NOMO-1 (cell line): ENCODE results near the gene TREM1.
A peak's percentile ranks its signal among the peaks of the same experiment; 100 is the strongest.
"Not testable (repeated sequence)": the region's sequence is repeated elsewhere in the genome, so short reads cannot be mapped to it uniquely, and the experiment has no call there.

ENCODE experiments used
- DNase-seq, 2 experiments: peaks; one replicate each; lab custom pipeline; 2025; ENCODE audit not compliant: unreplicated experiment in 2 of 2; lab: John Stamatoyannopoulos, UW

Gene TREM1

DNA sequence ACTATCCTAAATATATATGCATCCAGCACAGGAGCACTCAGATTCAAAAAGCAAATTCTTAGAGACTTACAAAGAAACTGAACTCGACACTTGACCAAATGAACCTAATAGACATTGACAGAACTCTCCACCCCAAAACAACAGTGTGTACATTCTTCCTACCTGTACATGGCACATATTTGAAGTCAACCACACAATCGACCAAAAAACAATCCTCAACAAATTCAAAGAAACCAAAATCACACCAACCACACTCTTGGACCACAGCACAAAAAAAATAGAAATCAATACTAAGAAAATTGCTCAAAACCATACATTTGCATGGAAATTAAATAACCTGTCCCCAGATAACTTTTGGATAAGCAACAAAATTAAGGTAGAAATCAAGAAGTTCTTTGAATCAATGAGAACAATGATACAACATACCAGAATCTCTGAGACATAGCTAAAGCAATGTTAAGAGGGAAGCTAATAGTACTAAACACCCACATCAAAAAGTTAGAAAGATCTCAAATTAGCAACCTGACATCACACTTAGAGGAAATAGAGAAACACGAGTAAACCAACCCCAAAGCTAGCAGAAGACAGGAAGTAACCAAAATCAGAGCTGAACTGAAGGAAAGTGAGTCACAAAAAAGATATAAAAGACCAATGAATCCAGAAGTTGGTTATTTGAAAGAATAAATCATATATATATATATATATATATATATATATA is 12.5 kb upstream of the TREM1 start:
- peak; percentile 21 to 62 for DNase-seq

DNA sequence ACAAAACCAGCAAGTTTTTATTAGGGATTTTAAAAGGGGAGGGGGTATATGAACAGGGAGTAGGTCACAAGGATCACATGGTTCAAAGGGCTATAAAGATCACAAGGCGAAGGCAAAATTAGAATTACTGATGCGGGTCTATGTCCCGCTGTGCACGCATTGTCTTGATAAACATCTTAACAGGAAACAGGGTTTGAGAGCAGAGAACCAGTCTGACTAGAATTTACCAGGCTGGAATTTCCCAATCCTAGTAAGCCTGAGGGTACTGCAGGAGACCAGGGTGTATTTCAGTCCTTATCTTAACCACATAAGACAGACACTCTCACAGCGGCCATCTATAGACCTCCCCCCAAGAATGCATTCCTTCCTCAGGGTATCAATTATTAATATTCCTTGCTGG is 10.8 kb upstream of the TREM1 start:
- DNase-seq, result not testable (repeated sequence)

DNA sequence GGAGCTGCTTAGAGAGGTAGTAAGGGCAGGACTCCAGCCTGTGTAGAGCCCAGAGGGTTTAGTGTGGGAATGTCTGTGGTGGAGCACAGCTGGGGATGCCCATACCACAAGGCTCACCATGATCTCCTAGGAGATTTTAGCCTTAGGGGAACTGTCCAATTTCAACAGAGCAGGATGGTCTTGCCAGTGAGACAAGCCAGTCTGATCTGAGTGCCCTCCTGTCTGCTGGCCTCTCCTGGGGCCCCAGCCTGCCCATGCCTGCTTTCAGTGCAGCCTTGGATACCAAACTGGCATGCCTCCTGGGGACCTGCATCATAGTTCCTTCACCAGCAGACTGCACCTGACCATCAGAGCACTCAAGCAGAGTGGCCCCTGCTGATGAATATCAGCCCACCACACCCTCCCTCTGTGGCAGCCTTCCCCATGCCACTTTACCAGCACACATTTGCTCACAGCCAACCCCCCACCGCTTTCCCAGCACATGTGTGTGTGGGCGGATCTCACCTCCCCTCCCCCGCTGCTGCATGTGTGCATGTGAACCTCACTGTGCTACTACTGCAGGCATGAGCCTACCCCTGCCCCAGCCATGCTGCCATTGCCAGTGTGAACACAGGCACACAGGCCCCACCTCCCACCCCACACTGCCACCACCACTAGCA is 7.9 kb upstream of the TREM1 start:
- no peak for DNase-seq

DNA sequence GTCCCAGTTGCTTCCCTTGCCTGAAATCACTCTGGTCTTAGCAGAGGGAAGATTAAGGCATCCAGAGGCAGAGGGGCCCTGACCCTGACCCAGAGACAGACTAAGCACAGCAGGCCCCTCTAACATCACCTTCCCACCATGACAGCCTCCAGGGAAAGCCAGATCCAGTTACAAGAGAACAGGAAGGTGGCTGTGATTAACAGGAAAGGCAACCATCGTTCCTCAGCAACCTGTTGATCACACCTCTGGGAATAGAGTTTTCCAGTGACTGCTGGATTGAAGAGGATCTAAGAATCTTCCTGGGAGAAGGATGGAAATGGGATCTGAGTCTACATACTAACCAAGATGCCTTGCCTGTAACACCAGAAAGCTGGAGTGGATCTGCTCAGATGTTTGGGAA is 5.2 kb upstream of the TREM1 start:
- no peak for DNase-seq

DNA sequence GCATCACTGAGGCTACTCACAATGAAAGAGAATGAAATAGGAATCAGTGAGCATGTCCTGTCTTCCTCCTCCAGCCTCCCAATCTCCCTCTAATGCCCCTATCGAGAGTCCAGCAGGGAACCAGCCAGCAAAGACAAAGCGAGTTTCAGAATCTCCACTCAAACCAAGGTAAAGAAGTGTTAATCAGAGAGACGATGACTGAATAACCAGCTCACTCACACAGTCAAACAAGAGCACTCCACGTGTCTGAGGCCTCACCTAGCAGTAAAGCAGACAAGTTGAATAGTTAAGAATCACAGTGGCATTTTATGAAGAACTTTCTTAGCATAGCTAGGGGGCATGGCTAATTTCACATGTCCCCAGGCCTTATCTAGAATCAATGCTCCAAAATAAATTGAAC is 3.3 kb upstream of the TREM1 start:
- DNase-seq, result no peak

DNA sequence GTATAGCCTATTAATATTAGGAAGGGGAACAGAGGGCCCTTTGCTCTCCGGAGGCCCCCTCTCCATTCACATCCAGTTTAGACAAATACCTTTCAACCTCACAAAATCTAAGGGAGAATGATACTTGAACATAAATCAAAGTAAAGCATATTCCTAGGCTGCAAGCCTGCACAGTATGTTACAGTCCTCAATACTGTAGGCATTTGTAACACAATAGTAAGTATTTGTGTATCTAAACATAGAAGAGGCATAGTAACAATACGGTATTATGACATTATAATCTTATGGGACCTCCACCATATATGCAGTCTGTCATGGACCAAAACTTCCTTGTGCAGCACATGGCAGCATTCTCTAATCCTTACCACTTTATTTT is 2.3 kb upstream of the TREM1 start:
- no peak for DNase-seq

DNA sequence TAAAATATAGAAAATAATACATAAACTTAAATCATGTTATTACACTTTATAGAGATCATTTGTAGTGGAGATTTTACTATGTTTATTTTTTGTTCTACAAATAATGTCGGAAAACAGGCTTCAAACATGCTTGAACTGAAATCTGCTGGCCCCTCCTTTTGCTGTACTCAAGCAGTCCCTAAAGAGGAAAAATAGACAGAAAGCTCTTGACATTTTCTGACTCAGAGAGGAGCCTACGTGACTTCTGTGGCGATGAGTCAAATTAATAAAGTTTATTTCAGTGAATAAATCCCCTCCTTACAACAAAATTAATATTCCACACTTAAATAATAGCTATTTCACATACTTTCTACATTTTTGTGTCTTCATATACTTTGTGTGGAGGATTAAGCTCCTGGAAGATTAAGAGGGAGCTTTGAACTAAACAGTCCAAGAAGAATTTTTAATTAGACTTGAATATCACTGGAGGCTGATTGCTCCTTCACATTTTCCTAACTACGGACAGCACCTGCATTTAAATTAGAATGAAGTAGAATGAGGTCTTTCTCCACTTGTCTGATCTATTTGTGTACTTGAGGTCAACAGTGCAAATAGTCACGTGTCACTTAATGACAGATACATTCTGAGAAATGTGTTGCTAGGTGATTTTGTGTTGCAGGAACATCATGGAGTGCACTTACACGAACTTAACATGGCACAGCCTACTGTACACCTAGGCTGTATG is 1.7 kb upstream of the TREM1 start:
- no peak for DNase-seq

DNA sequence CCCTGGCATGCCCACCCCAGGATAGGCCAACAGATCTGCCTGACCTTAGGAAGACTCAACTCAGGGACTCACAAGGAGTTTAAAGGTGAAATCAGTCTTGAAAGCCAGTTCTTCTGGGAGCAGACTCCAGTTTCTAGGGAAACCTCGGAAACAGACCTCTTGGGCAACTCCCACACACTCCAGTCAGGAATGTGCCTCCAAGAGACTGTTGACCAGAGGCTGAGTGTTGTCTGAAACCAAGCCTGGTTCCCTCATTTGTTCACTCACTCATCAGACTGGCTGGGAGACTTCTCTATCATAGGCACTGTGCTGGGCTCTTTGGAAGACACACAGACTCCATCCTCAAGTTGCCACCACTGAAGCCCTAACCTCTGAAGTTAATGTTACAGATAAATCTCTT is 1.8 kb downstream of the TREM1 start:
- DNase-seq, result no peak

DNA sequence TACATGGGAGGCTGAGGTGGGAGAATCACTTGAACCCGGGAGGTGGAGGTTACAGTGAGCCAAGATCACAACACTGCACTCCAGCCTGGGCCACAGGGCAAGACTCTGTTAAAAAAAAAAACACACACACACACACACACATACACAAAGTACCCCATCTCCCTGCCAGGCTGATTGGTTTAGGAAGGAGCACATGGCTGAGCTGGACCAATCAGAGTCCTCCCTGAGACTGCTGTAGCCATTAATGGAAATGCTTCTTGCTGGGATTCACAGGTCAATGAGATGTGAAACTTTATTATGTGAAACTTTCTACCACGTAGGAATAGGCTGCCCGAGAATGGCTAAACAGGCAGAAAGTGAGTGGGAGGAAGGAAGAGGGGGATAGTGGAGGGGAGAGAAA is 2.9 kb downstream of the TREM1 start:
- no peak for DNase-seq

DNA sequence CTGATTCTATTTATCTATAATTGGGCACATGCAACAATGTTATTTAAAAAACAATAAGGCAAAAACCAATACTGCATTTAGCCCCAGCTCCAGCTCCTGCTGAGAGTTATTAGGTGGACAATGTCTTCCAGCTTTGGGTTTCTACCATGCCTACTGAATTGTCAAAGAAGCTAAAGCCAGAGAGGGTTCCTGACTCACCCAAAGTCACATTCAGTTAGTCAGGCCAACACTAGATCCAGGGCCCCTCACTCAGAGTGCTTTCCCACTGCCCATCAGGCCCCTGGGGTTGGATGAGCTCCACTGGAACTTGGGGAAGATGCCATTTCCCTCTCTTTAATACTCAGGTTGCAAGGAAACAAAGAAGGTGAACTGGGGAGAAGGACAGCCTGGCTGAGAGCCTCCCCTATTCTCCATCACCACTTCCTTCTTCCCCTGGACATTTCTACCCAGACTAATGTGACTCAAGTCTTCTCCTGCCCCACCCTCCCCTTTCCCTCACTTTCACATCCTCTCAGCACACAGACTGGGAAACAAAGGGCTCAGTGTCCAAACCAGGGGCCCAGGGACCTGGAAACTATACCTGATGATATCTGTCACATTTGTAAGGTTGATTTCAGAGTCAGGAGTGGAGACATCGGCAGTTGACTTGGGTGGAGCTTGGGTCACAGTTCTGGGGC is 6.0 kb downstream of the TREM1 start:
- DNase-seq, result peak; percentile 35 to 47

DNA sequence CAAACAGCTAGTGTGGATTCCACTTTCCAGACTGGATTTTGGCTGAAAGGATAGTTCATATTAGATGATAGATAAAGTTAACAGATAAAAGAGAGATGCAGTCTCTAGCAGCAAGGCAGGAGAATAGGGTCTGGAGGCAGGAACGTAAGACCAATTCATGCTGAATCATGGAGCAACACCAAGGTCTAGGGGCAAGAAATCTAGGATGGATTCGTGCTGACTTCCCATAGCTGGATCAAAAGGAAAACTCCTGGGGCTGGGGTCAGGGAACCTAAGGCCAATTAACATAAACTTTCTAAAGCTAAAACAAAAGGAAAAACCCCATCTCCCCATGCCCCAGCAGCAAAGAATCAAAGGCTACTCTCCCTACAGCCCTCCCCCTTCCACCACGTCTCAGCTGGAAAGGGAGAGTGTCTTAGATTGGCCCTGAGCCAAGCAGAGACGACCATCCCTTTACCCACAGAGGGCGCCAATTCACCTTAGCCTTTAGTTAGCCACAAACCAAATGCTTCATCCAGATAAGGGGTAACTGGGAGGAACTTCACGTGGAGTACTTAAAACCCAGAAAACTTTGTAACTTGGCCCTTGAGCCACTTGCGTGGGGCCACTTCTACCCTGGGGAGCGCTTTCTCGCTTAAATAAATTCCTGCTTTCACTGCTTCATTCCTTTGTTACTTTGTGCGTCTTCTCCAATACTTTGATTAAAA is 7.6 kb downstream of the TREM1 start:
- DNase-seq, result peak; percentile 62 to 82

DNA sequence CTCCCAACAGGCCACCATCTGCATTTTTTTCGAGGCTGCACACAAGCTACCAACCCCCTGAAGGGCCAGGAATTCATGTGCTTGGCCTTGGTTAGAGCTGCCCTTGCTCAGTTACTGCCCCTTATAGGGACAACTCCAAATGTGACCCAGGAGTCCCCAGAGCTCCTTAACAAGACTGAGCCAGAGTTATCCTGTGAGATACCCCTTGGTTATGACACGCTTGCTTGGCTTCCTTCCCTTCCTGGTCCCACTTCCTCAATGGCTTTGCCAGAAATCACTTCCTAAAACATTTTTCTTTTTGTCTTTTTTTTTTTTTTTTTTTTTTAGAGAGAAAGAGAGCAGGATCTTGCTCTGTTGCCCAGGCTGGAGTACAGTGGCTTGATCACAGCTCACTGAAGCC is 8.9 kb downstream of the TREM1 start:
- no peak for DNase-seq

DNA sequence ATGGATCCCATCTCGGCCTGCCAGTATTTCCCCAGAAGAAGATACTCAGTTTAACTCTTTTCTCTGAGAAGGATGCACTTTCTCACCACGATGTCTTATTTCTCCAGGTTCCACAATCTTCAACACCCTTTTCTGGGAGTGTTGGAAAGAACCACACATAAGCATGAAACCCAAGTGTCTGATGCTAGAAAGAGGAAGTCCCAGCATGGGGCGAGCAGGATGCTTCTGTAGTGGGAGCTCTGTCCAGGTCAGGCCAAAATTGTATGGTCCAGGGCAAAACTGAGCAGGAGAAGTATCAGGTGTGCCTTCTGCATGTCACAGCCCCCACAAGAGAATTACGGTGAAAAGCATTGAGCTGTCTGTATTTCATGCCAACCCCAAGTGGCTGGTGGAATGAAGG is 11.0 kb downstream of the TREM1 start:
- no peak for DNase-seq

DNA sequence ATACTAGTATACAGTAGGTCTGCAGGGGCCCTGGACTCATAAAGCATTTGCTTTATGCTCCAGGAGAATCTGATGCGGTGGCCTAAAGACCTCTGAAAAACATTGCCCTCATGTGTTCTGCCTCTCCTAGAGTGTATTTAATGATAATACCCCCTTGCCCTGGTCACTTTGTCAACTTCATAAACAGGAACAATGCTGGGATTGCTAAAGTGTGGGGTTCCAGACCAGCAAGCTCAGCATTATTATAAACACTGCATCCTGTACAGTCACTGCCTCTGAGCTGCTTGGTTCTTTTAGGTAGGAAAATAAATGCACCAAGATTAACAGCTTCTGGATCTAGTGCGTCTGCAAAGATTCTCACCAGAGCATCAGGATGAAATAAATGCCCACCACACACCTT is 12.2 kb downstream of the TREM1 start:
- DNase-seq, result no peak

DNA sequence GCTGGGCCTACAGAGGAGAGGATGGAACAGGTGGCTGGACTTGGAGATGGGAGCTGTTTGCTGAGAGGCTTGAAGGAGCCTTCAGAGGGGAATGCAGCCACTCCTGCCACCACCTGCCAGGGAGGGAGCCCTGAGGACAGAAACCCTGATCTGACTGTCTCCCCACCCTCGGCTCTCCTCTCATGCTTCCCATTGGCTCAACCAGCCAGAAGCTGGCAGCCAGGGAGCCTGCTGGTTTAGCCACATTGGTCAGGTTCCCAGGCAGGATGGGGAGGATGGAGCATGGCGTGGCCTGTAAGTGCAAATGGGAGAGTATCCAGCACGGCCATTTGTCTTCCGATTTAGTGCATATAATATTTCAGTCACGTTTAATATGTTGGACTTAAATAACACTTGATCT is 12.8 kb downstream of the TREM1 start:
- DNase-seq, result no peak

DNA sequence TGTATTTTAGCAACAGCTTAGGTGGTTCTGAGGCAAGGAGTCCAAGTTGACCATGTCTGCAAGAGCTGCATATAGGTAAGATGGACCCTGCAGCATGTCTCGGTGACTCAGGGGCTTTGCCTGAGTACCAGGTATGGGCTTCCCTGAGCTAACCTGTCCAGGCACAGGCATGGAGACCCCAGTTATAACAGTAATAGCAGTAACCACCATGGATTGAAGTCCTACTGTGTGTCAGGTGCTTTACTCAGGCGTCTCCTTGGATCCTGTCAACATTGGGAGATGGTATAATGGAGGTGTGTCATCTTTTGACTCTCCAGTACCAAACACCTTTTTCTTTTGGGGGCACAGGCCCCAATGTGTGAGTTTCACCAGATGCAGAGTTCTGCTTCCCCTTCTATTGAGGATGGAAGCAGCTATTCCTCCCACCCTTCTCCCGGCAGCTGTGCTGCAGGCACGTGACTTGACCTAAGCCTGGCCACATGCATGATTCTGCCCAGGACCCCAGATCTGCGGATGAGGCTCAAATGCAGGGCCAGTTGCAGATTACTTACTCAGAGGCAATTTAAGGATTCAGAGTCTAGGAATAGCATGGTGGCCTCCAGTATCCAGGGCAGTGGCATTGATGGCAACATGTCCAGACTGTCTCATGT is 13.8 kb downstream of the TREM1 start:
- DNase-seq, result no peak

DNA sequence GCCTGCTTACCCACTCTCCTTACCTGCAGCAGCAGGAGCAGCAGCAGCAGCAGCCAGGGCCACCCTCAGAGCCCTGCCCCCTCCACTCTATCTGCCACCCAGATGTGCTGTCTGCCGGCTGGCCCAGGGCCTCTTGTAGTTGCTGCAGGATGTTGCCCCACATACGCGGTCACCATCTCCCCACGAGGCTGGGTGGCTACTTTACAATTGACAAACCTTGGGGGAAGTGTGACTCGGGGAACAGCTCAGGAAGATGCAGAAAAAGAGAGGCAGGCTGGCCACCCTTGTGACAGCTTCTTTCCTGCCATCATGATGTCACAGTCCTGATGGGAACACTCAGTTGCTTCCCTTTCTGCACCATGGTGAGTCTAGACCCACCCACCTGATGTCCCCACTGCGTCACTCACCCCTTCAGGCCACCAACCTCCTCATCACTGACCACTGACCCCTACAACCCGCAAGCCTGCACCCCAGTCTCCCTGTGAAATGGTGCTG is 14.5 kb downstream of the TREM1 start:
- DNase-seq, result peak; percentile 91 to 95

DNA sequence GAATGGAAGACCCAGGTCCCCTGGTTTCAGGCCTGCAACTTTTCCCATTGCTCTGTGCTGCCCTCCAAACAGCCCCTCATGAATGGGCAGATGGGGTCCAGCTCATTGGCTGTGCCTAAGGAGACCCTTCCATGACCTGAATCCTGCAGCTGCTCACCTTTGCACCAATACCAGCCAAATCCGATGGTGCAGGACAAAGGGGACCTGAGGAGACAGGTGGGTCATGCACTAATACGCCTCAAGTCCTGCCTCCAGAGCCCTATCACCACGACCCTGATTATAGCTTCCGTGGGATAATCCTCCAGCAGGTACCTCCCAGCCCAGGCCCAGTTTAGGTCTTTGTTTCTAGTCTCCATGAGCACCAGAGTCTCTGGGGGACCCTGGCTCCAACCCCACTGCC is 16.8 kb downstream of the TREM1 start:
- DNase-seq, result no peak

DNA sequence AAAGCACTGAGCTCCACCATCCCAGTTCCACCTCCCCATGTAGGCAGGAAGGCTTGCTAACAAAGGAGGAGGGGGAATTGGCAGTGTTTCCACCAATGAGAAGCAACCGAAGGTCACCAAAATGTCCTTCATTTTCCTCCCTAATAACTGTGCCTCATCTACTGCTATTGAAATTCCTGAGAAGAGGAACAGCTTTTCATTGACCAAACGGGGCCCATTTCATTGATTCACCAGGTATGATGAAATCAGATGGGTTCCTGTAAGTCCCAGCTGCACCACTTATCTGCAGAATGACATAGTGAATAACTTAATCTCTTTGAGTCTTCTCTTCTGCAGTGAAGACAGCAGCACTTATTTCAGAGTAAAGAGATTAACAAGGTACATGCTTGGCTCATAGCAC is 17.3 kb downstream of the TREM1 start:
- DNase-seq, result peak in 1 of 2 experiments; percentile 26

DNA sequence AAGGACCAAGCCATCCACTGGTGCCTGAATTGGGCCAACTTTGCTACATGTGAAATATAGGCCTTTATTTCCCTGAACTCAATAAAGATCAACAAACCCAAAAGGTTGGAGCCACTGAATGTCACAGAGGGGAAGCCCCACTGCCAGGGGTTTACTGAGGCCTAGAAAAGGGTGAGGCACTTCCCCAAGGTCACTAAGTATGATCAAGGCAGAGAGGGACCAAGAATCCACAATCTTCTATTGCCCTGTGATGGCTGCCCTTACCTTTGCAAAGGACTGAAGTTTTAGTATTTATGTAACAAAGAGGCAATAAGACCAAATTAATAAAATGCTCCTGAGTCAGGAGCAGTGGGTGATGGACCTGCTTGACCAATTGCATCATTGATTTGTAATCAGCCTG is 18.0 kb downstream of the TREM1 start:
- DNase-seq, result no peak
